ENCODE results near the gene CUEDC2. TPM values are rescaled to one million over a fixed set of nuclear protein-coding genes. Genes with fewer than 3 reads are reported as not detected.

Gene CUEDC2
- total RNA-seq, 2 donors from 2014 or later, result 70.2 to 81.7 TPM

DNA sequence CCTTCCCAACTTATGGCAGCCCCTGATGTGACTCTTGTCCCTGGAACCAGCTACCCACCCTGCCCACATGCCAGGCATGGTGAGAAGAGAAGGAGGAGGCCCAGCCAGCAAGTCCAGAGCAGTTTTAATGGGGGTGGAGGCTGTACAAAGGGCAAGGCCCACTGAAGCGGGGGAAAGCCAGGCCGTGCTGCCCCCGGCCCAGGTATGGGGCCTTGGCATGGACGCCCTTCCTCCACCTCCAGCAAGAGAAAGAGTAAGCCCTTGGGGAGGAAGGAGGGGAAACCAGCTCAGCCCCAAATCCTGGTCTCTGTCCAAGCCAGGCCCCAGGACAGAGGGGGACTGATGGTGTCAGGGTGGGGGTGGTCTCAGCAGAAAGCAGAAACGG, 29.9 kb downstream of the CUEDC2 start:
- Histone ChIP-seq H3K36me3 (no peaks in the 10 kb centered on the region), H3K9me3 (no peaks in the 10 kb centered on the region), H3K27me3 (replicated peaks; ENCODE audit: insufficient read depth) (no peaks in the 10 kb centered on the region), H3K4me3 (no peak overlapping the region), H3K27ac (no peak overlapping the region), H3K4me1 (replicated peaks) (no peaks in the 10 kb centered on the region)
- 87% methylated on average over 5 of the region's 5 CpGs for WGBS
- TF ChIP-seq, protein P1, sequence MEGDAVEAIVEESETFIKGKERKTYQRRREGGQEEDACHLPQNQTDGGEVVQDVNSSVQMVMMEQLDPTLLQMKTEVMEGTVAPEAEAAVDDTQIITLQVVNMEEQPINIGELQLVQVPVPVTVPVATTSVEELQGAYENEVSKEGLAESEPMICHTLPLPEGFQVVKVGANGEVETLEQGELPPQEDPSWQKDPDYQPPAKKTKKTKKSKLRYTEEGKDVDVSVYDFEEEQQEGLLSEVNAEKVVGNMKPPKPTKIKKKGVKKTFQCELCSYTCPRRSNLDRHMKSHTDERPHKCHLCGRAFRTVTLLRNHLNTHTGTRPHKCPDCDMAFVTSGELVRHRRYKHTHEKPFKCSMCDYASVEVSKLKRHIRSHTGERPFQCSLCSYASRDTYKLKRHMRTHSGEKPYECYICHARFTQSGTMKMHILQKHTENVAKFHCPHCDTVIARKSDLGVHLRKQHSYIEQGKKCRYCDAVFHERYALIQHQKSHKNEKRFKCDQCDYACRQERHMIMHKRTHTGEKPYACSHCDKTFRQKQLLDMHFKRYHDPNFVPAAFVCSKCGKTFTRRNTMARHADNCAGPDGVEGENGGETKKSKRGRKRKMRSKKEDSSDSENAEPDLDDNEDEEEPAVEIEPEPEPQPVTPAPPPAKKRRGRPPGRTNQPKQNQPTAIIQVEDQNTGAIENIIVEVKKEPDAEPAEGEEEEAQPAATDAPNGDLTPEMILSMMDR (IDR thresholded peaks at IDR 0.05), result no peak
- no peak for TF ChIP-seq POLR2AphosphoS5 (IDR thresholded peaks at IDR 0.05)
- no peak for TF ChIP-seq POLR2A (IDR thresholded peaks at IDR 0.05)
- no peak for DNase-seq (ENCODE audit: low spot score)
- intact Hi-C loops (cut with DNase I), result no loop called here

DNA sequence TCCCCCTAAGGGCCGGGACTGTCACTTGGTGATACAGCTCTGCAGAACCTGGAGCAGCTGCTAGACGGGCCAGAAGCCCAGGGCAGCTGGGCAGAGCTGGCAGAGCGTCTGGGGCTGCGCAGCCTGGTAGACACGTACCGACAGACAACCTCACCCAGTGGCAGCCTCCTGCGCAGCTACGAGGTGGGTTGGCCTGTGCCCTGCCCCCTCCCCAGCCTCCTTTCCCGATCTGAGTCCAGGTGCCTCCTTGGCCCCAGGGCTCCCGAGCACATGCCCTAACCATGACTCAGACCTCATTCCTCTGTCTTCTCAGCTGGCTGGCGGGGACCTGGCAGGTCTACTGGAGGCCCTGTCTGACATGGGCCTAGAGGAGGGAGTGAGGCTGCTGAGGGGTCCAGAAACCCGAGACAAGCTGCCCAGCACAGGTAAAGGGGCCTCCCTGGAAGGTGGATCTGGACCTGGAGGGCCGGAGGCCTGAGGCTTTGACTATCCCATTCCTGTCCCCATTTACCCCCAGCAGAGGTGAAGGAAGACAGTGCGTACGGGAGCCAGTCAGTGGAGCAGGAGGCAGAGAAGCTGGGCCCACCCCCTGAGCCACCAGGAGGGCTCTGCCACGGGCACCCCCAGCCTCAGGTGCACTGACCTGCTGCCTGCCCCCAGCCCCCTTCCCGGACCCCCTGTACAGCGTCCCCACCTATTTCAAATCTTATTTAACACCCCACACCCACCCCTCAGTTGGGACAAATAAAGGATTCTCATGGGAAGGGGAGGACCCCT, 30.5 kb downstream of the CUEDC2 start:
- Histone ChIP-seq H3K27ac (no peak overlapping the region), H3K9me3 (no peaks in the 10 kb centered on the region), H3K4me1 (replicated peaks) (no peaks in the 10 kb centered on the region), H3K36me3 (no peaks in the 10 kb centered on the region), H3K4me3 (no peak overlapping the region), H3K27me3 (replicated peaks; ENCODE audit: insufficient read depth) (no peaks in the 10 kb centered on the region)
- intact Hi-C loops (cut with DNase I), result loop anchor here (2.0 kb wide), 1 partner anchor 173 kb away; no protein-coding TSS in a partner anchor
- TF ChIP-seq POLR2A (IDR thresholded peaks at IDR 0.05) (no peak), POLR2AphosphoS5 (IDR thresholded peaks at IDR 0.05) (no peak)
- TF ChIP-seq, protein P1 (IDR thresholded peaks at IDR 0.05), result no peak
- DNase-seq (ENCODE audit: low spot score), result no peak
- WGBS, result 82% methylated on average over 18 of the region's 18 CpGs

DNA sequence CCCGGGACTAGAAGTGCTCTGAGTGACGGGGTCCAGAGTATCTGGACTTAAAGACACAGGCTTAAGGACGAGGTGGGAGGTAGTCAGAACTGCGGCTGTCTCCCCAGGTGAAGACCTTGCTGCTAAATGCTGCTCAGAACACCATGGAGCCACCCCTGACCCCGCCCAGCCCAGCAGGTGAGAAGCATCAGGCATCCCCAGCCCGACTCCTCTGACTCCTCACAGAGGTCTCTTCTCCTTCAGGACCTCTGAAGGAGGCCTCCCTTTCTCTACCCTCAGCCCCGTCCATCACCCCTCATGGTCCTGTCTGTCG, 31.1 kb downstream of the CUEDC2 start:
- 84% methylated on average over 8 of the region's 8 CpGs for WGBS
- Histone ChIP-seq H3K9me3 (no peaks in the 10 kb centered on the region), H3K4me3 (no peak overlapping the region), H3K27ac (no peak overlapping the region), H3K27me3 (replicated peaks; ENCODE audit: insufficient read depth) (no peaks in the 10 kb centered on the region), H3K4me1 (replicated peaks) (peaks cover under 1% of the 10 kb centered on the region), H3K36me3 (no peaks in the 10 kb centered on the region)
- intact Hi-C loops (cut with DNase I), result loop anchor here (2.0 kb wide), 1 partner anchor 172 kb away; no protein-coding TSS in a partner anchor
- DNase-seq (ENCODE audit: low spot score), result no peak
- TF ChIP-seq, protein P1 (IDR thresholded peaks at IDR 0.05), result no peak
- TF ChIP-seq POLR2A (IDR thresholded peaks at IDR 0.05) (no peak), POLR2AphosphoS5 (IDR thresholded peaks at IDR 0.05) (no peak)

DNA sequence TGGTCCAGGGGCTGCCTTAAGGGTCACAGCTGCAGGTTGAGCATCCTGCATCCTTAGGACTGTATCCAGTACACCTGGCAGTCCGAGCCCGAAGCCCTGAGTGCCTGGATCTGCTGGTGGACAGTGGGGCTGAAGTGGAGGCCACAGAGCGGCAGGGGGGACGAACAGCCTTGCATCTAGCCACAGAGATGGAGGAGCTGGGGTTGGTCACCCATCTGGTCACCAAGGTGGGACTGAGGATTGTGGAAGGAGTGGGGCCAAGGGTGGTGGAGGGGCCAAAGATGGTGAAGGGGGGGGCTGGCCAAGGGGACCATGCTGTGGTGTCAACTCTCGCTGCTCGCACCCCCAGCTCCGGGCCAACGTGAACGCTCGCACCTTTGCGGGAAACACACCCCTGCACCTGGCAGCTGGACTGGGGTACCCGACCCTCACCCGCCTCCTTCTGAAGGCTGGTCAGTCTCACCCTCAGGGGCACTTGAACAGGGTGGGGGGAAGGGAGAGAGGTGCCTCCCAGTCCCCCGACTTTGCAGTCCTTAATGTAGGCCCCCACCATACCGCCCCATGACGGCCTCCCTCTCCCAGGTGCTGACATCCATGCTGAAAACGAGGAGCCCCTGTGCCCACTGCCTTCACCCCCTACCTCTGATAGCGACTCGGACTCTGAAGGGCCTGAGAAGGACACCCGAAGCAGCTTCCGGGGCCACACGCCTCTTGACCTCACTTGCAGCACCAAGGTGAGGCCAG, 31.6 kb downstream of the CUEDC2 start:
- intact Hi-C loops (cut with DNase I), result loop anchor here (2.0 kb wide), 1 partner anchor 172 kb away; no protein-coding TSS in a partner anchor
- no peak overlapping the region for H3K4me3 ChIP-seq
- H3K9me3 ChIP-seq, result no peaks in the 10 kb centered on the region
- TF ChIP-seq POLR2A (IDR thresholded peaks at IDR 0.05) (no peak), POLR2AphosphoS5 (IDR thresholded peaks at IDR 0.05) (no peak)
- TF ChIP-seq, protein P1 (IDR thresholded peaks at IDR 0.05), result no peak
- peaks cover 6% of the 10 kb centered on the region for H3K4me1 ChIP-seq (replicated peaks)
- no peak for DNase-seq (ENCODE audit: low spot score)
- no peak overlapping the region for H3K27ac ChIP-seq
- WGBS, result 92% methylated on average over 22 of the region's 22 CpGs
- no peaks in the 10 kb centered on the region for H3K27me3 ChIP-seq (replicated peaks; ENCODE audit: insufficient read depth)
- H3K36me3 ChIP-seq, result no peaks in the 10 kb centered on the region

All from prostate gland (tissue), 2 donors.